LNCAP (cell line): ENCODE data around the gene HDAC9.

Experiments used
- CTCF ChIP-seq: fragments of 450-650 bp; IDR thresholded peaks from 2 replicates; pipeline ENCODE4 v1.5.1; 2017; ENCODE audit warnings: mild to moderate bottlenecking

The HDAC9 gene

GRCh38 chr7:18610331-18610948 is 114.9 kb downstream of the HDAC9 start:
- peak; percentile 82 for TF ChIP-seq CTCF

GRCh38 chr7:18614841-18615240 is 119.3 kb downstream of the HDAC9 start:
- TF ChIP-seq CTCF, result no peak

- TF ChIP-seq CTCF, result no peak
Observed at GRCh38 chr7:18619311-18619710, 123.8 kb downstream of the HDAC9 start.

GRCh38 chr7:18623389-18623788 is 127.8 kb downstream of the HDAC9 start:
- no peak for TF ChIP-seq CTCF

GRCh38 chr7:18624459-18624858 is 128.9 kb downstream of the HDAC9 start:
- TF ChIP-seq CTCF, result no peak

GRCh38 chr7:18626086-18626485 is 130.5 kb downstream of the HDAC9 start:
- no peak for TF ChIP-seq CTCF

GRCh38 chr7:18626717-18627116 is 131.2 kb downstream of the HDAC9 start:
- TF ChIP-seq CTCF, result no peak

- TF ChIP-seq CTCF, result no peak
Observed at GRCh38 chr7:18637516-18637915, 142.0 kb downstream of the HDAC9 start.
